HL-60/S4 treated with phorbol 12-myristate 13-acetate at 8.2 ng/mL for 4 days and 3 days (cell line): ENCODE data around the gene RCAN2.
"Not testable (repeated sequence)": the region's sequence is repeated elsewhere in the genome, so short reads cannot be mapped to it uniquely, and the experiment has no call there.

Experiments
- in situ Hi-C: fragments of 300-500 bp; cut with MboI; formaldehyde crosslinking; loops from 2 replicates; pipeline ENCODE4 v1.15.0; 2022; ENCODE audit warnings: low sequenced_read_pairs

The RCAN2 gene

DNA sequence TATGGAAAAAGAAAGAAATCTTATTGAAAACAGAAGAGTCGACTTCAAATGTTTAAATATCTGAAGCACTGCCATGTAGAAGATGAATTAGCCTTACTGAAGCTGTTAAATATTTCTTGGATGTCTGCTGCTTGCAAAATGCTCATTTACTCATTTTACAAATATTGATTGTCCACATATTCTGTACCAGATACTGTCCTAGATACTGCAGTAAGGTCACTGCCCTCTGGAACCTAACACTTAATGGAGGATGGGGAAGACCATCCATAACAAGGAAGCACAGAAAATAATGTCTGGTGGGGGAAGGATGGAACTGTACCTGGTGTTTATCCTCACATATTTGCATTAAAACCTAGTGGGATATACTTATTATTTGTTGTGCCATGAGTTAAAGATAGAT, 99.0 kb downstream of the RCAN2 start:
- in situ Hi-C loops = no loop called here

DNA sequence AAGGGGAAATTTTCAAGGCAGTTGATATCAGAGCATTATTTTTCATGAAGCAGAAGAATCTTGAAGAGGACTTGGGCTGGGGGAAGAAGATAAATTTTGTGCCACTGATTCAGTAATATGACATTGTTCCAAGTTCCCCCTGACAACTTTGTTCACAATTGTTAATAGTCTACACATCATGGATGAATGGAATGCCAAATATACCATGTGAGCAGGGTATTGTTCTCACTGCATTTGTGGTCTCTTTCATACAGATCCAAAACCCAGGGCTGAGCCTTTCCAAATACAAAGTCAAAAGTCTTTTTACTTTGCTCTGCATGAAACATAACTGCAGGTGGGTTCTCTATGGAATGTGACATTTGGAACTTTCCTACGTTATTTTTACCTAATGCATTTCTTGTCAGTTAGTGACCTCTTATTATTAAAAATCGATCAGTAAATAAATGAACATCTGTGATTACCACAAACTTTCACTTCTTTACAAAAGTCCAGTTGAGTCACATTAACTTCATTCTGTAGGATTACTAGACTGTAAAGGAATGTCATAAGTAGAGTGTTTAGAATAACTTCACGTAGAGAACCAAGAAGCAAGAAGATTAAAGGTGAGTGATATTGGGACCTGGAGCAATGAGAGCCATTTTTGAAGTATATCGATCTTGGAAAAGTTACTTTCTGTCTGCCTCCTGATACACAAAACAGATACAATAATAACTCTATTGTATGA, 100.9 kb downstream of the RCAN2 start:
- in situ Hi-C loops = no loop called here

DNA sequence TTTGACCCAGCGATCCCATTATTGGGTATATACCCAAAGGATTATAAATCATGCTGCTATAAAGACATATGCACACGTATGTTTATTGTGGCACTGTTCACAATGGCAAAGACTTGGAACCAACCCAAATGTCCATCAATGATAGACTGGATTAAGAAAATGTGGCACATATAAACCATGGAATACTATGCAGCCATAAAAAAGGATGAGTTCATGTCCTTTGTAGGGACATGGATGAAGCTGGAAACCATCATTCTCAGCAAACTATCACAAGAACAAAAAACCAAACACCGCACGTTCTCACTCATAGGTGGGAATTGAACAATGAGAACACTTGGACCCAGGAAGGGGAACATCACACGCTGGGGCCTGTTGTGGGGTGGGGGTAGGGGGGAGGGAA, 103.5 kb downstream of the RCAN2 start:
- in situ Hi-C loops = not testable (repeated sequence)

DNA sequence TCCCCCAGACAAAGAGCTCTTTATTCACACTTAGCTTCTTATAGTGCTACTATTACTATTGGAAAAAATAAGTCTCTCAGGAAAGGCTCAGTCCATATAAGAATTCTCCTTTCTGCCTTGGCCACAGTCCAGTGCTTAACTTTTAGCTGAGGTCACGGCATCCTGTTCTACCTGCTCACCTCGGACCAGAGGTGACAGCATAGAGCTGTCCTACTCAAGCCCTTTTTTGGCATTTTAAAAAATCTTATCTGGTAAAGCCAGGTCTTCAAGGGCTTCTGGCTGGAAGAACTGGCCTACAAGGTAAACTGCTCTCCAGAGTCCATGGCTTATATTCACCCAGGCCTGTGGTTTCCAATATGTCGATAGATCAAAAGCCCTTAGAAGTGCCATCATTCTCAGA, 109.7 kb downstream of the RCAN2 start:
- in situ Hi-C loops = no loop called here

DNA sequence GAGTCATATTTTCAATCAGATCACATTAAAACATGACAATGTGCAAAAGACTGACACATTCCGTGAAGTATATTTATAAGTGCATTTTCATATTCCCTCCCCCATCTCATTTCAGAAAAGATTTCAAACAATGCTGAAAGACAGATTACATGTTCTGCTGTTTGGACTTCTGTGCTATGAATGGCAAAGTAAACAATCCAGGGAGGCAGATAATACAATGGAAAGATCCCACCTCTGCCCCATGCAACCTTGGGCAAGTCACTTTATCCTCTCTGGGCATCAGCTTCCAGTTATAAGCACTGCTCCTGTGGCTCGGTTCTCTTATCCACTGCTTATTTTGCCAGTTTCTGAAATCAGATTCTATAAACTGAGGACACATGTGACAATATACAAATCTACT, 110.2 kb downstream of the RCAN2 start:
- in situ Hi-C loops = no loop called here

DNA sequence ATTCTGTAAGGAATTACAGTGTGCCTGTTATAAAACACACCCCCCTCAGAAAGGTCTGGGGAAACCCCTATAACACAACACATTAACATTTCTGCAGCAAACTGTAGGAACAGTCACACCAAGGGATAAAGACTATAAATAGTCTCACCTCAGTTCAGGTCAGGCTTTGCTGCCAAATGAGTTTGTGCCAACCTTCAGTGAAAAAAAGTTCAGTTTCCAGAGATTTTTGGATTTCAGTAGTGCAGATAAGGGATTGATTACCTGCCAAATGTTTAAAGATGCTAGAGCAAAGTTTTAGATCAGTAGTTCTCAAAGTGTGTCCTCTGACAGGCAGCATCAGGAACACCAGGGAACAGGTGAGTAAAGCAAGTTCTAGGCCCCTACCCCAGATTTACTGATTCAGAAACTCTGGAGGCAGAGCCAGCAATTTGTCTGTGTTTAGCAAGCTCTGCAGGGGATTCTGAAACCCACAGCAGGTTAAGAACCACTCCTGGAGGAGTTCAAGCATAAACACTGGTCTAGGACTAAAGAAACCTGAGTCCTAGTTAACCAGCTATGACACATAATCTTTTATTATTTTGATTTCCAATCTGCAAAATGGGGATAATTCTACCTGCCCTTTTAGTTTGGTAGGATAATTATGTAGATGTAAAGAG, 111.0 kb downstream of the RCAN2 start:
- in situ Hi-C loops = no loop called here

DNA sequence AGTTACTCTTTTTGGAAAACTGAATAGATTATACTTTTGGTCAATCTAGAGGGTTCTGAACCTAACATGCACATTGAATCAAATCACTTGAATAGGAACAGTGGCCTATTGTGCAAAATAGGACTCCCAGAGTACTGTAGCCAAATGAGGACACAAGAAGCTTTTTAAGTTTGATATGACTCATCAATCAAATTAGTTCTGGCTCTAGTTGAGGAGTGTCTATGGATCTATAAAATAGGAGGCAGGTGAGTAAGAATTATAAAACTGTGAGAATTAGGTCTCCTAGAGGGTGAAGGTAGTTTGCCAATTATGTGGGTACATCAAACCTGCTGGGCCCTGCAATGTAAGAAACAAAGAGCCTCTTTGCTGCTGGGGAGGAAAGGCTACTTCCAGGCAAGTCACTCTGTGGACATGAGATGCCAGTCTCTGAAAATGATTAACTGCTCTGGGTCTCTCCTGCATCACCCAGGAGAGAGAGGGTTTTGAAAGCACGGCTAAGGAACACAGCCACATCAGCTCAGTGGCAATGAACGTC, 112.3 kb downstream of the RCAN2 start:
- in situ Hi-C loops = no loop called here

DNA sequence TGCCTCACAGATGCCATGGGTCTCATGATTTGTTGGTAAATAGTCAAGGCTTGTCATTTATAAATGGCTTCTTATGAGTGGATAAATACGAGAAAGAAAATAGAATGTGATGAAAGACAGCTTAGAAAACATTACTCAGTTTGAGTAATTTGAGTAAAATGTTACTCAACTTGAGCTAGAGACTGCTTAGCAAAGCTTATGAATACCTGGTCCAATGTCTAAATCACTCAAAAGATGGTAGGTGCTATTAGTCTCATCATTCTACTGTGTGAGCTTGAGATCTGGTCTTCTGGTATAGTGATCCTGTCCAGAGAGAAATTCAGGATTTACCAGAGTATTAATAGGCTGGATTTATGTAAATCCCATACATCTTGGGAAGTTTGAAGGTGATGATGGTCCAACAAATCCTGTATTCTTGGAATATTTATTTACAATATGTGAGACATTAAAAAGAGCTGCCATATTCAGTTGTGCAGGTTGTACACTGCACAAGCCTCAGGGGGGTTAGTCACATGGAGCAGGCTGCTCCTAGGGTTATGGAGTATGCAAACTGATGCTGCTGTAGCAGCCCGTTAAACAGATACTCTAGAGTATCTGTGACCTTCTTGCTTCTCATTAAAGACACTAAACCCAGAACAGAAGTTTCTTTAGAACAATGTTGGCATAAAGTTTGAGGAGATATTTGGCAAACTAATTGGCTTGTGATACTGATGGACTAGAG, 112.9 kb downstream of the RCAN2 start:
- in situ Hi-C loops = no loop called here

DNA sequence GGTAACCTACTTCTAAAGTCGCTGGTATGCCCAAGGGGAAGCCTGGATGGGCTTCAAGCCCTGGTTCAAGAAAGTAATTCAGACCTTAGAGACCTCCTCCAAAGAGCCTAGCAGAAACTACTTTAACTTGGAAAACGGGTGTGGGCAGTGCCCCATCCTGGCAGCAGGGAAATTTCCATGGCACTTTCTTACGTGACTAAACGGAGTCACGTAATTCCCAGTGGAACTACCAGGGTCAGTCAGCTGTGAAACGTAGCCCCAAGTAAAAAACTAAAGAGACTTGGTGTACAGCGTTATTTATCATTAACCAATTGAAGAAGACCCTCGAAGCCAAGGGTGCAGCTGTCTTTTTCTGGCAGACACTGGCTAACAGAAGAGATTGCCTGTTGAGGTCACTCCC, 114.0 kb downstream of the RCAN2 start:
- in situ Hi-C loops = no loop called here

DNA sequence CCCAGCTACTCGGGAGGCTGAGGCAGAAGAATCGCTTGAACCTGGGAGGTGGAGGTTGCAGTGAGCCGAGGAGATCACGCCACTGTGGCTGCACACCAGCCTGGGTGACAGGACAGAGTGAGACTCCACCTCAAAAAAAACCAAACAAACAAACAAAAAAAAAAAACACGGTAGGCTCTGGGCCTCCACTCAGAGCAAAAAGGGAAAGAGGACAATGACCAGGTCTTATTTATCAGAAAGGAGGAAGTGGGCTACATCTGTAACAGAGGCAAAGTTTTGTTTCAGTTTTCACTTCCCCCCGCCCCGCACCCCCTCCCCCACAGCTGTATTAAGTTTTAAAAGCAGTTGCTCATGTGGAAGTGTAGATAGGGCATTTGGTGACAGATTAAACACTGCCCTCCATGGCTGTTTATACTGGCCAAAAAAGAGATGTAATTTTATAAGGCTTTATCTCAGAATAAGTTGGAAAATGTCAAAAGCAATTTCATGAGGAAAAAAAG, 114.6 kb downstream of the RCAN2 start:
- in situ Hi-C loops = no loop called here

DNA sequence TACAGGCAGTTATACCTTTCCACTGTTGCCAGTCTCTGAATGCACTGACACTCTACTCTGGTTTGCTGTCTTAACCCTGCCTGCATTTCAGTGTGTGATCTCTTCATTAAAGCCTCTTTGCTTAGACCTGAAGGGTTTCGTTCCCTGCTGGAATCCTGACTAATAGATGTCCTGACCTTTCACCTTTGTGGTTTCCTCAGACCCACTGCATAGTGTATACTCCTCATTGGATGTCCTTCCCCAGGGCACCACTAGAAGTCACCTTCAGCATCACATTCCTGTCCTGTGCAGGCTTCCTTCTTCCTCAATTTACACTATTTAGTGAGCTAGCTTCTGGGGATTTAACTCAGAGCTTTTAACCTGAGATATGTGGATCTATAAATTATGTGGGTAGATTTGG, 120.6 kb downstream of the RCAN2 start:
- in situ Hi-C loops = no loop called here

DNA sequence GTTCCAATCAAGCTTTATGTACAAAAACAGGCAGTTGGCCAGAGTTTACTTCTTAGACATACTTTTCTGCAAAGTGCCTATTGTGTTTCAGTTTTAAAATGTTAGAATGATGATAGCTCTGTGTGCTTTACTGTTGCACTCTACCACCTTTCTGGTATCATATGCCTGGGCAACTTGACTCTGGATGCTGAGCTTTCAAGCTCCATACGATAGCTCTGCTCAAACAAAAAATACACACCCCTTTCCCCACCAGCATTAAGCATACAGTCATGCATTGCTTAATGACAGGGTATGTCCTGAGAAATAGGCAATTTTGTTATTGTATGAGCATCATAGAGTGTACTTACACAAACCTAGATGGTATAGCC, 123.1 kb downstream of the RCAN2 start:
- in situ Hi-C loops = no loop called here

DNA sequence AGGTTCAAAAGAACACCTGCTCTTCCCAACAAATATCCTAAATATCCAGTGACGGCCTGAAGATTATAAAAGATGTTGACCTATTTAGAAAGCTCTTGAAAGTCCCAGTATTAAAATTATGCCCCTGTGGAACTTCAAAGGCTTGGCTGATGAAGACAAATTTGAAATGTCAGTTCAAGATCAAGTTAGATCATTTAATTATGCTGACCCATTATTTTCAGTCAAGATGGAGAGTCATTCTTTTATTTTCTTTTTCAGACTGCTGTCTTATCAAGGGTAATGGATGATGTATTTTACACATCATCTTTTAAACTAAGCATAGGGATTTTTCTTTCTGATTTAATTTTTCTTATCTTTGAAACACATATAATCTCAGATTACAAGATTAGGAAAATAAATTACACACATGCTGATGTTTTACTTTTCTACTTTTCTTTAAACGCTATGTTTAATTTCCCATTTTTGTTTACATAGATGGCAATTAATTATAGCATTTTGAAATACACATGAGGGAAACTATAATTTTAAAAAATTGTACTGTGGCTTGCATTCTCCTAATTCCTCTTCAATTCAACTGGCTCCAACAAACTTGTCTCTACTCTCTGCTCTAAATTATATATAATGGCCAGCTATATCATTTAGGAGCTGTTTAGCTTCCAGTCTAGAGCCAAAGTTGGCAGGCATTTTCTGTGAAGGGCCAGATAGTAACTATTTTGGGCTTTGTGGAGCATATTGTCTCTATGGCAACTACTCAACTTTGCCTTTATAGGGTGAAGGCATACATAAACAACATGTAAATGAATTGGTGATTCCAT, 123.7 kb downstream of the RCAN2 start:
- in situ Hi-C loops = no loop called here

DNA sequence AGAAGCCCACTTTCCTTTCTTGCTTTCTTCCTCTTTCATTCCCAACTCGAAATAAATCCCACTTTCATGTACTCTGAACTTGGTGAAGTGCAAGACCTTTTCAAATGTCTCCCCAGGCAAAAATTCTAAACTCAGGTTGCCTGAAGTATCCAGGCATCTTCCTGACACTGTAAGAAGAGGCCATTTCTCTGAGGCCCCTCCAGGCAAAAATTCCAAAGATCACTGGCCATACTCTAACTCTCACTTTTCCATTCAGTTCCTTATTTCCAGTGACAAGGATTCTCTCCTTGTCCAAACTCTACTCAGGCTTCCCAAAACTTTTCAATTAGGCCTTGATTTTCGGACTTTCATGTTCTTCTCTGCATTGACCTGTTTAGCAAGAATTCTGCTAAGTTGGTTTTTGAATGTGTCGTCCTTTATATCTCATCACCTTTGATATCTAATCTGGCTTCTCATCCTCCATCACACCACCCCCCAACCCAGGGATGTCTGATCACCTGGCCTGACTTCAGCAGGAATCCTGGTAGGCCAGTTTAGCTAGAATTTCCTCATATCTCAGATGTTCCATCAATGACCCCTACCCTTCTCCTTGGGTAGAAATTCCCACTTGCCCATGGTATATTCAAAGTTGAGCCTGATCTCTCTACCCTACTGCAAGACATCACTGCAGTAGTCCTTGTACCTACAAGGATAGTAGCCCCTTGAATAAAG, 124.9 kb downstream of the RCAN2 start:
- in situ Hi-C loops = no loop called here

DNA sequence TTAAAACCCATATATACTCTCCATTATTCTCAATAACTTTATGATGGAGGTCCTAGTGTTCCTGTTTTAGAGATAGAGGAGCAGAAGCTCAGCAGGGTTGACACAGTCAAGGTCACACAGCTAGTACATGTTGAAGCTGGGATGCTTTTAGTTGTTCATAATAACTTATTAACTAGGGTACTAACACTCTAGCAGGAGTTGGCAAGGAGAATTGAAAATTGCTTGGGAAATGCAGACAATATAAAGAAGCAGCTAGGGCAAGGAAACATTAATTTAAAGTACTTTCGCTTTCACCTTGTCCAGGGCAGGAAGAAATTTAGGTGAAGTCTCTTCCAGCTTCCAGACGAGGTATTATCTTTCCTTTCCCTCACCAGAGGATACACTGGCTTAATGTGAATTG, 133.7 kb downstream of the RCAN2 start:
- in situ Hi-C loops = no loop called here

DNA sequence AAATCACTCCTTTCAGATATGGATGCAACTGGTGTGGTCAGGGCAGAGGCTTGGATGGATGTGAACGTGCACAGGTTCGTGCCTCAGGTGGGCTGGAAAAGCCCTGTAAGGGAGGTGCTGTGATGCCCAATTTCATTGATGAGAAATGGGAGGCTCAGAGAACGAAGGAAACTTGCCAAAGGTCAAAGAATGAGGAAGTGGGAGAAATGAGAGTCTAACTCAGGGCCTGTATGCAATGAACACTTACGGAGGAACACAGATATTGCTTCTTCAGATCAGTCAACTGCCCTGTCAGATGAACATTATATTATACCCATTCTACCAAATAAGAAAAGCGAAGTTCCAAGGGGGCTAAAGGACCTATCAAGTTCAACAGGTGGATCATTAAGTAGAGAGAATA, 134.7 kb downstream of the RCAN2 start:
- in situ Hi-C loops = no loop called here

DNA sequence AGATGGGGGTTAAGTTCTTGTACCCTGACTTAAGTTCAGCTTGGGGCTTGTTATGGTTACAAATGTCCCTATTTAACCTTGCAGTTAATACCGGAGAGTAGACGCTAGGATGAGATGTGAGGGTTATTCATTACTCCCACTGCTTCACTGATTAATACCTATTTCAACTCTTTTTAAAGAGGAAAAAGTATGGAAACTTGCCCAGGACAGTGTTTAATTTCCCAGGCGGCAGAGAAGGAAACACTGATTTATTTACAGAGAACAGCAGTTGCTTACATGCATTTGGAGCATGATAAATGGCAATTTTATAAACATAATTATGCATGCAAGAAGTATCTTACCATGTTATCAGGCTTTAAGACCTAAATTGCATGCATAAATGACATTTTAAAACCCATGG, 137.7 kb downstream of the RCAN2 start:
- in situ Hi-C loops = no loop called here

DNA sequence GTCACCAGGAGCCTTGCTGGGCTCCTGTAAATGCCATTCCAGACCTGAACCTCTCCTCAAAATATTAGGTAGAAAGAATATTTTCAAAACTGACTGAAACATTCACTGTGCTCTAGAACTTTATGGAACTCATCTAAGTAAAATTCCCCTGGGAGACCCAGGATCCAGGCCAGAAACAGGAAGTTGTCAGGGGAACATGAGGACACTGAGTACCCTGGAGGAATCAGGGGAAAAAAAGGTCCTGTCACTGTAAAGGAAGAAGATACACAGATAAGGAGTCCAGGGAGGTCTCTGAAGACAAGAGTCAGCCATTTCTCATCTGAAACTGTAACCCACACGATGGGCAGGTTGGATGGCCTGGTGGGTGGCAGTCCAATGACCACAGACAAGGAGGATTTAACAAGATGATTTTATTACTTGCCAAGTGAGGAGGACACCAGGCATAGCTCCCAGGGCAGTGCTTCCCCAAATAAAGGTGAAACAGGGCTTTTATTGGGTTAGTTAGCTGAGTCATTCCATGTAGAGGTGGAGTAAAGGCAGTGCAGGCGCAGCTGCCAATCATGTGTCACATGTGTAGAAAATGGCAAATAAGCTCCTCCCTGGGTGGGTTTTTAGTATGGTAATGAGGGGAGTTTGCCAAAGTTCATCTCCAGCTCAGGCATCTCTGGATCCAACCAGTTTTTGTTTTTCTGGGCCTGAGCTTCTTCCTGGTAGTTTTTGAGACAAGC, 138.5 kb downstream of the RCAN2 start:
- in situ Hi-C loops = no loop called here

DNA sequence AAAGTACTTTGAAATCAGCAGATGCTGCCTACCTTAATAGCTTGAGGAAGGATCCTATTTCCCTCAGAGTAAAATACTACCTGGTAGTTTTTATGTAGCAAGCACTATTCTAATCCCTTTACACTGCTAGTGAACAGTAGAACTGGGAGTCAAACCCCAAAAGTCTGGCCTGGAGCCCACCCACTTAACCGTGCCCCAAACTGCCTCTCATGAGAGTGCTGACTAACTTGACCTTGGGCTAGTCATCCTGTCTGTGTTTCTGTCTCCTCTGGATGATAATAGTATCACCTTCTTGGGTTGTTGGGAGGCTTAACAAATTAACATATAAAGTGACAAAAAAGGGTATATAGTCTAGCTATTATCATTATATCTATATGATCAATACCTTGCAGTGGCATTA, 140.5 kb downstream of the RCAN2 start:
- in situ Hi-C loops = no loop called here

DNA sequence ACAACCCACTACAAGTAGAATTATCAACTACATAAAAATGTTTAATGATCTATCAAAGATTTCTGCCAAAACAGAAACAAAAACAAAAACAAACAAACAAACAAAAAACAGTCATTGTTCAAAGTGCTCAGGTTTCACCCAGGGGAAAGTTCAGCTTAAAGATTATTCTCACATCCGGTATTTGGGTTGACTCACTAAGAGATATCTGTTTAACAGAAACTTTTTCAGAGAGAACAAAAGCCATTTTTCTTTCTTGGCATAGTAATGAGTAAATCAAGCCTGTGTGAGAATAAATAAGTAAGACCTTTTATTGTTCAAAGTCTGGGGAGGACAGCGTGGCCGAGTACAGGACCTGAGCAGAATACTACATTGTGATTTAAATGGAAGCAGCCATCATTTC, 143.6 kb downstream of the RCAN2 start:
- in situ Hi-C loops = no loop called here
